ENCODE results near the gene MAP1A.
A peak's percentile ranks its signal among the peaks of the same experiment; 100 is the strongest.

The MAP1A gene

DNA sequence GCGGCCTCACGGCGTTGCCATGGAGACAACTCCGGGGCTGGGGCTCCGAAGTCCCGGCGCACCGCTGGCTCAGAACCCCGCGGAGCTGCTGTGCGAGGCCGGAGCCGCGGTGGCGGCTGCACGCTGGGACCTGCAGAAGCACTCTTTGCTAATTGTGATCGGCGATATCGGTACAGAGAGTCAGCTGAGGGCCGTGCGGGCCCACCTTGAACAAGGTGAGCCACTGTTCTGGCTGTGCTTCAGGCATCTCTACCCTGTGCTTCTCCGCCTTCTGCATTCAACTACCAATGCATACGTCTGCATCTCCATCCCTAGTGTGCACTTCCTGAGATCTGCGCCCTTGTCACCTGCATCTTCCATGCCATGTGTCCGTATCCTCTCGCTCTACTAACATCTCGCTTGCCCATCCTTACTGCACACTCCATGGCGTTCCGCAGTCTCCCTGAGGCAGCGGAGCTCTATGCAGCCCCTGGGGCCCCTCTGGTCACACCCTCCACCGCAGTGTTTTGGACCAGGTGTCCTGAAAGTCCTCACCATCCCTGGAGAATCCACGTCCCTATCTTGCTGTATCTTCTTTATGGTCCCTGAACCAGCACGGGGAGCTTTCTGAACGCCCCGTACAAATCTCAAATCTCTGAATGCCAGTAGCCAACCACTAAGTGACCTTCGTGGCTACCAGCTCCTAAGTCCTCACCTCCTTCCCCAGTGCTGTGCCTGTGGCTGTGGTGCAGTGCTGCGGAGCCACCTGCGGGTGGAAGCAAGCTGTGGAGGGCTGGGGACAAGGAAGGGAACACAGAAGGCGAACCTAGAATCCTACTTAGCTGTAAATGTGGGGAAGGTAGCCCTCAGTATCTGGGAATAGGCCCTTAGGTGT lies 6.2 kb upstream of the MAP1A start:
- peak in 1 of 3 experiments; percentile 13 for DNase-seq (ENCODE audit: low read depth in 3 of 3)

DNA sequence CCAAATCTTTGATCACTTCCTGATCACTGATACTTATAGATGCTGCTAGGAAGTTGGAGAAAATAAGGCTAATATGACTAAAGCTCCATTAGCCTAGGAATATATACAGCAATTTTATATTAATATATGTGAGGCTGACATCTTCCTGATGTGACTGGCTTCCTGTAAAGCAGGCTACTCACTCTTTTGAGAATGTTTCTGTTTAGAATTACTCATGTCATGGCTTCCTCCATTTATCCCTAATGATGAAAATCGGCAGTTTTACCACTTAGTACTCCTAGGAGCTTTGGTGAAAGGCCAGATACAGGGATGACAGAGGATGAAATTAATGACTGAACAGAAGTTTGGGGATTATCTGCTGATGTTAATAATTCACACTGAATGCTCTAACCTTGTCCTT lies 3.9 kb upstream of the MAP1A start:
- DNase-seq (ENCODE audit: low read depth in 3 of 3), result no peak

GRCh38 chr15:43514241-43515057 lies 3.0 kb upstream of the MAP1A start:
- DNase-seq (ENCODE audit: low read depth in 3 of 3), result no peak

DNA sequence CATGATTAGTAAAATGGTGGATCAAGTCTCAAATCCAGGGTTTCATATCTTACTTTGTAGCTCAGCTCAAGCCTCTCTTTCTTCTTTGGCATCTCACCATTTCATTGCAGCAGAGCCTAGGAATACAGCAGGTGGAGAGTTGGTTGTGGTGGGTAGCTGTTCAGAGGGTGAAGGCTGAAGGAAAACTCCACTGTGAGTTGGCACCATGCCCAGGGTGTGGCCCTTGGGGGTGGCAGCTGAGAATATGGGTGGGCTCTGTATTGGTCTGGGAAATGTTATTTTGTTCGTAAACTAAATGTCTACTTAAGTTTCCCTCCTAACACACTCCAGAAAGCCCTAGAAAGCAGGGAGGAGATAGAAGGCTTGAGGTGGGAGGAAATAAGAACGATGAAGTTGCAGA lies 1.7 kb upstream of the MAP1A start:
- no peak for DNase-seq (ENCODE audit: low read depth in 3 of 3)

DNA sequence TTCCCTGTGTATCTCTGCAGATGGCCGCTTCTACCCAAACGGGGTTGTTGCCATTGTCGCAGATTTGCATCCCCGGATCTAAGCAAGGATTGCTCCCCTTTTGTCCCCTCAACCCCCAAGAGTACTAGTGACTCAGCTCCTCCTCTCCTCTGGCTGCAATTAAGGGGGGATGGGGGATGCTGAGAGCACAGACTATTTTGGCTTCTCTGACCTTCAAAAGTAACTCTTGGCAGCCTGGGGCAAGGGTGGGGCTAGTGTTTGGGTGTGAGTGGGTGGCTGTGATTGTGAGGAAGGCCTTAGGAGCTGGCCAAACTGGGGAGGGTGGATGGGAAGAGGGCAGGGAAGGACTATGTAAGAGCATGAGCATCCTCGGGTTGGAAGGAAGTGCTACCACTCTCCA lies 1.2 kb upstream of the MAP1A start:
- DNase-seq (ENCODE audit: low read depth in 3 of 3), result no peak

- no peak for DNase-seq (ENCODE audit: low read depth in 3 of 3)
Measured at GRCh38 chr15:43516801-43517353, 531 bp upstream of the MAP1A start.

GRCh38 chr15:43518197-43518761 lies 871 bp downstream of the MAP1A start:
- no peak for DNase-seq (ENCODE audit: low read depth in 3 of 3)

DNA sequence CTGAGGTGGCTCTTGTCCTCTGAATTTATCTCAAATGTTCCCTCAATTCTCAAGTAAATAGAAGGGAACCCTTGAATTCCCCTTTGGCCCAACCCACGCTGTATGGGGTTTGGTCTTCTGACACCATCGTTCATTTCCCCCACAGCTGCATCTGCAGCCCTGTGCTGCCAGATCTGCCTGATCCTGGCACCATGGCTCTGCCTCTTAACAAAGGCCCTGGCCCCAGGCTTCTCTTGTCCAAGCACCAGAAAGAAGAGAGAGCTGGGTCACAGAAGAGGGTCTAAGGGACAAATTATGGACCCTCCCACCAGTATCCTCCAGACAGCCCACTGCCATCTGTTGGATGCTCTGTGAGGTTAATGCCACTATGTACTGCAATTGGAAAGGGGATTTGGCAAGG lies 1.8 kb downstream of the MAP1A start:
- no peak for DNase-seq (ENCODE audit: low read depth in 3 of 3)

DNA sequence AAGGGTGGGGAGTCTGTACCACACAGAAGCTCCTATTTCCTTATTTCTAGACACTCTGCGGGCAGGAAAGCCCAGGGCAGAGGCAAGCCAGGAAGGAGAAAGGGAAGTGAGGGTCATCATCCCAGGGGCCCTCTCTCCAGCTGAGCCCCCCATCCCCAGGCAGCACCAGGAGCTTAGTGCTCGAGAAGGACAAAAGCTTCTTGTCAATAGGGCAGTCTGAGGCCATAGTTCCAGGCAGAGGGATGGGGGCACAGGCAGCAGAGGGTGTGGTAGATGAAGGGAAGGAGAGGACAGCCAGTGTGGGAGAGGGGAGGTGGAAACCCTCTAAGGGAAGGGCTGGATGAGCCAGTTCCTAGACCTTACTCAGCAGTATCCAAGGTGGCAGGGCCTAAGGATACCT lies 2.7 kb downstream of the MAP1A start:
- DNase-seq (ENCODE audit: low read depth in 3 of 3), result no peak

- DNase-seq (ENCODE audit: low read depth in 3 of 3), result no peak
Measured at GRCh38 chr15:43521419-43521818, 4.0 kb downstream of the MAP1A start.

DNA sequence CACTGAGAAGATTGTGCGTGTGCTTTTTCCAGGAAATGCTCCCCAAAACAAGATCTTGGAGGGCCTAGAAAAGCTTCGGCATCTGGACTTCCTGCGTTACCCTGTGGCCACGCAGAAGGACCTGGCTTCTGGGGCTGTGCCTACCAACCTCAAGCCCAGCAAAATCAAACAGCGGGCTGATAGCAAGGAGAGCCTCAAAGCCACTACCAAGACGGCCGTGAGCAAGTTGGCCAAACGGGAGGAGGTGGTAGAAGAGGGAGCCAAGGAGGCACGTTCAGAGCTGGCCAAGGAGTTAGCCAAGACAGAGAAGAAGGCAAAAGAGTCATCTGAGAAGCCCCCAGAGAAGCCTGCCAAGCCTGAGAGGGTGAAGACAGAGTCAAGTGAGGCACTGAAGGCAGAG lies 4.8 kb downstream of the MAP1A start:
- DNase-seq (ENCODE audit: low read depth in 3 of 3), result no peak

- DNase-seq (ENCODE audit: low read depth in 3 of 3), result no peak
Measured at GRCh38 chr15:43523646-43524045, 6.2 kb downstream of the MAP1A start.

- DNase-seq (ENCODE audit: low read depth in 3 of 3), result no peak
Measured at GRCh38 chr15:43524254-43524845, 6.9 kb downstream of the MAP1A start.

DNA sequence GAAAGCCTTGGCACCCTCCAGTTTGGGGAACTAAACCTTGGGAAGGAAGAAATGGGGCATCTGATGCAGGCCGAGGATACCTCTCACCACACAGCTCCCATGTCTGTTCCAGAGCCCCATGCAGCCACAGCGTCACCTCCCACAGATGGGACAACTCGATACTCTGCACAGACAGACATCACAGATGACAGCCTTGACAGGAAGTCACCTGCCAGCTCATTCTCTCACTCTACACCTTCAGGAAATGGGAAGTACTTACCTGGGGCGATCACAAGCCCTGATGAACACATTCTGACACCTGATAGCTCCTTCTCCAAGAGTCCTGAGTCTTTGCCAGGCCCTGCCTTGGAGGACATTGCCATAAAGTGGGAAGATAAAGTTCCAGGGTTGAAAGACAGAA lies 7.7 kb downstream of the MAP1A start:
- DNase-seq (ENCODE audit: low read depth in 3 of 3), result no peak

GRCh38 chr15:43526261-43526930 lies 9.0 kb downstream of the MAP1A start:
- DNase-seq (ENCODE audit: low read depth in 3 of 3), result no peak

DNA sequence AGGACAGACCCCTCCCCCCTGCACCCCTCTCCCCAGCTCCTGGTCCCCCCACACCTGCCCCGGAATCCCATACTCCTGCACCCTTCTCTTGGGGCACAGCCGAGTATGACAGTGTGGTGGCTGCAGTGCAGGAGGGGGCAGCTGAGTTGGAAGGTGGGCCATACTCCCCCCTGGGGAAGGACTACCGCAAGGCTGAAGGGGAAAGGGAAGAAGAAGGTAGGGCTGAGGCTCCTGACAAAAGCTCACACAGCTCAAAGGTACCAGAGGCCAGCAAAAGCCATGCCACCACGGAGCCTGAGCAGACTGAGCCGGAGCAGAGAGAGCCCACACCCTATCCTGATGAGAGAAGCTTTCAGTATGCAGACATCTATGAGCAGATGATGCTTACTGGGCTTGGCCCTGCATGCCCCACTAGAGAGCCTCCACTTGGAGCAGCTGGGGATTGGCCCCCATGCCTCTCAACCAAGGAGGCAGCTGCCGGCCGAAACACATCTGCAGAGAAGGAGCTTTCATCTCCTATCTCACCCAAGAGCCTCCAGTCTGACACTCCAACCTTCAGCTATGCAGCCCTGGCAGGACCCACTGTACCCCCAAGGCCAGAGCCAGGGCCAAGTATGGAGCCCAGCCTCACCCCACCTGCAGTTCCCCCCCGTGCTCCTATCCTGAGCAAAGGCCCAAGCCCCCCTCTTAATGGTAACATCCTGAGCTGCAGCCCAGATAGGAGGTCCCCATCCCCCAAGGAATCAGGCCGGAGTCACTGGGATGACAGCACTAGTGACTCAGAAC lies 9.8 kb downstream of the MAP1A start:
- no peak for DNase-seq (ENCODE audit: low read depth in 3 of 3)

DNA sequence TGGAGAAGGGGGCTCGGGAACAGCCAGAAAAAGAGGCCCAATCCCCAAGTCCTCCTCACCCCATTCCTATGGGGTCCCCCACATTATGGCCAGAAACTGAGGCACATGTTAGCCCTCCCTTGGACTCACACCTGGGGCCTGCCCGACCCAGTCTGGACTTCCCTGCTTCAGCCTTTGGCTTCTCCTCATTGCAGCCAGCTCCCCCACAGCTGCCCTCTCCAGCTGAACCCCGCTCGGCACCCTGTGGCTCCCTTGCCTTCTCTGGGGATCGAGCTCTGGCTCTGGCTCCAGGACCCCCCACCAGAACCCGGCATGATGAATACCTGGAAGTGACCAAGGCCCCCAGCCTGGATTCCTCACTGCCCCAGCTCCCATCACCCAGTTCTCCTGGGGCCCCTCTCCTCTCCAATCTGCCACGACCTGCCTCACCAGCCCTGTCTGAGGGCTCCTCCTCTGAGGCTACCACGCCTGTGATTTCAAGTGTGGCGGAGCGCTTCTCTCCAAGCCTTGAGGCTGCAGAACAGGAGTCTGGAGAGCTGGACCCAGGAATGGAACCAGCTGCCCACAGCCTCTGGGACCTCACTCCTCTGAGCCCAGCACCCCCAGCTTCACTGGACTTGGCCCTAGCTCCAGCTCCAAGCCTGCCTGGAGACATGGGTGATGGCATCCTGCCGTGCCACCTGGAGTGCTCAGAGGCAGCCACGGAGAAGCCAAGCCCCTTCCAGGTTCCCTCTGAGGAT lies 10.6 kb downstream of the MAP1A start:
- DNase-seq (ENCODE audit: low read depth in 3 of 3), result no peak

- DNase-seq (ENCODE audit: low read depth in 3 of 3), result no peak
Measured at GRCh38 chr15:43528542-43529007, 11.2 kb downstream of the MAP1A start.

GRCh38 chr15:43529141-43529540 lies 11.7 kb downstream of the MAP1A start:
- no peak for DNase-seq (ENCODE audit: low read depth in 3 of 3)

Measured in stimulated activated CD4-positive, alpha-beta T cell treated with anti-CD3 and anti-CD28 coated beads, TNF-alpha, amount 100 ng/mL, for 24 hours (primary cell).